ENCODE data around the gene CREBZF.

DNA sequence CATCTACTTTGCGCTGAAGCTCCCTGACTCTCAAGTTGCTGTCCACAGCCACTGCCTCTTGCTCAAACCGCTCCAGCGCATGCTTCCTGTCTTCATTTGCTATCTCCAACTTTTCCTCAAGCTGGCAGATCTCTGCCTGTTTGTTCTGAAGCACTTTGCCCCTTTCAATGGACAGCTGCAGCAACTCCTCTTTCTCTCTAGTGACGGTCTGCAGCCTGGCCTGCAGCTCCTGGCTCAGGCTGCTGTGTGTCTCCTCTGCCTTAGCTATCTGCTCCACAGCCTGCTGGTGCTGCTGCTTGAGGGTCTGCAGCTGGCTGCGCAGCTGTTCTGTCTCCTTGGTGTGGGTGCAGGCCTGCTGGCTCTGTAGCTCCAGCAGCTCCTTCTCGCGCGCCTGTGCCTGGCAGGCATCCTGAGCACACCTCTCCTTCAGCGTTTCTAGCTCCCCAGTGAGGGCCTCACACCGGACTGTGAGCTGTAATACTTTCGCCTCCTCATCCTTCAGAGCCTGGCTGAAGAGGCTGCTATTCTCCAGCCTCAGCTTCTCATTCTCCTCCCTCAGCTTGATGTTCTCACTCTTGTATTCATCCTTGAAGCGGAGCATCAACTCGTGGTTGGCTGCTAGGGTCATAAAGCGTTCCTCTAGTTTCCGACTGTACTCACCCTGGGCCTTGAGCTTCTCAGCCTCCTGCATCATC lies 20.3 kb upstream of the CREBZF start:
- TF ChIP-seq, protein P1, sequence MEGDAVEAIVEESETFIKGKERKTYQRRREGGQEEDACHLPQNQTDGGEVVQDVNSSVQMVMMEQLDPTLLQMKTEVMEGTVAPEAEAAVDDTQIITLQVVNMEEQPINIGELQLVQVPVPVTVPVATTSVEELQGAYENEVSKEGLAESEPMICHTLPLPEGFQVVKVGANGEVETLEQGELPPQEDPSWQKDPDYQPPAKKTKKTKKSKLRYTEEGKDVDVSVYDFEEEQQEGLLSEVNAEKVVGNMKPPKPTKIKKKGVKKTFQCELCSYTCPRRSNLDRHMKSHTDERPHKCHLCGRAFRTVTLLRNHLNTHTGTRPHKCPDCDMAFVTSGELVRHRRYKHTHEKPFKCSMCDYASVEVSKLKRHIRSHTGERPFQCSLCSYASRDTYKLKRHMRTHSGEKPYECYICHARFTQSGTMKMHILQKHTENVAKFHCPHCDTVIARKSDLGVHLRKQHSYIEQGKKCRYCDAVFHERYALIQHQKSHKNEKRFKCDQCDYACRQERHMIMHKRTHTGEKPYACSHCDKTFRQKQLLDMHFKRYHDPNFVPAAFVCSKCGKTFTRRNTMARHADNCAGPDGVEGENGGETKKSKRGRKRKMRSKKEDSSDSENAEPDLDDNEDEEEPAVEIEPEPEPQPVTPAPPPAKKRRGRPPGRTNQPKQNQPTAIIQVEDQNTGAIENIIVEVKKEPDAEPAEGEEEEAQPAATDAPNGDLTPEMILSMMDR (conservative IDR thresholded peaks at IDR 0.05; ENCODE audit: low read length): no peak
- no peak for TF ChIP-seq EZH2phosphoT487 (IDR thresholded peaks at IDR 0.05; ENCODE audit: borderline replicate concordance)

All from Loucy (cell line).